Activated T-cell treated with anti-CD3 and anti-CD28 coated beads for 48 hours (primary cell): ENCODE data around the gene NODAL.

Source experiments
- DNase-seq: peaks from one replicate; pipeline ENCODE4 v3.0.0-alpha.2; 2020; ENCODE audit warnings: low read depth

NODAL gene

GRCh38 chr10:70432561-70433263 lies 8.8 kb downstream of the NODAL start:
- DNase-seq = no peak

GRCh38 chr10:70432101-70432500 lies 9.4 kb downstream of the NODAL start:
- DNase-seq = no peak

- no peak for DNase-seq
Measured at GRCh38 chr10:70430493-70431445, 10.7 kb downstream of the NODAL start.

- DNase-seq = no peak
Measured at GRCh38 chr10:70426823-70427222, 14.7 kb downstream of the NODAL start.

GRCh38 chr10:70425096-70425495 lies 16.4 kb downstream of the NODAL start:
- DNase-seq = no peak

- DNase-seq = no peak
Measured at GRCh38 chr10:70424320-70424719, 17.2 kb downstream of the NODAL start.

- no peak for DNase-seq
Measured at GRCh38 chr10:70418713-70419112, 22.8 kb downstream of the NODAL start.

GRCh38 chr10:70418229-70418628 lies 23.3 kb downstream of the NODAL start:
- no peak for DNase-seq

- DNase-seq = no peak
Measured at GRCh38 chr10:70417568-70417967, 23.9 kb downstream of the NODAL start.

GRCh38 chr10:70412356-70412755 lies 29.1 kb downstream of the NODAL start:
- no peak for DNase-seq

GRCh38 chr10:70410608-70411007 lies 30.9 kb downstream of the NODAL start:
- no peak for DNase-seq

GRCh38 chr10:70409772-70410171 lies 31.7 kb downstream of the NODAL start:
- DNase-seq = no peak

GRCh38 chr10:70405037-70405824 lies 36.2 kb downstream of the NODAL start:
- DNase-seq = peak; percentile 27

GRCh38 chr10:70404787-70405036 lies 36.8 kb downstream of the NODAL start:
- no peak for DNase-seq

- peak; percentile 99 for DNase-seq
Measured at GRCh38 chr10:70404036-70404786, 37.3 kb downstream of the NODAL start, which contains the start of gene EIF4EBP2. Gene EIF4EBP2, plus strand, starts transcription at chr10:70404145. Its CDS starts 257 bp downstream, at chr10:70404402.

GRCh38 chr10:70403483-70404035 lies 37.9 kb downstream of the NODAL start:
- DNase-seq = no peak

GRCh38 chr10:70399177-70399576 lies 42.3 kb downstream of the NODAL start:
- no peak for DNase-seq

- DNase-seq = no peak
Measured at GRCh38 chr10:70396140-70396539, 45.3 kb downstream of the NODAL start.

- no peak for DNase-seq
Measured at GRCh38 chr10:70391654-70392053, 49.8 kb downstream of the NODAL start.
